Measurements from ENCODE around the gene FRMD5.
A peak's percentile ranks its signal among the peaks of the same experiment; 100 is the strongest.

Gene FRMD5

GRCh38 chr15:44160796-44161195 lies 34.3 kb downstream of the FRMD5 start:
- no peak for DNase-seq (ENCODE audit: low spot score)

GRCh38 chr15:44159492-44159891 lies 35.6 kb downstream of the FRMD5 start:
- no peak for DNase-seq (ENCODE audit: low spot score)

- DNase-seq (ENCODE audit: low spot score), result no peak
Measured at GRCh38 chr15:44158111-44158510, 37.0 kb downstream of the FRMD5 start.

- DNase-seq (ENCODE audit: low spot score), result peak; percentile 53
Measured at GRCh38 chr15:44157679-44158078, 37.4 kb downstream of the FRMD5 start.

GRCh38 chr15:44153352-44153751 lies 41.7 kb downstream of the FRMD5 start:
- no peak for DNase-seq (ENCODE audit: low spot score)

- no peak for DNase-seq (ENCODE audit: low spot score)
Measured at GRCh38 chr15:44149224-44149623, 45.8 kb downstream of the FRMD5 start.

GRCh38 chr15:44148580-44148979 lies 46.5 kb downstream of the FRMD5 start:
- DNase-seq (ENCODE audit: low spot score), result no peak

GRCh38 chr15:44147636-44148035 lies 47.4 kb downstream of the FRMD5 start:
- DNase-seq (ENCODE audit: low spot score), result no peak

GRCh38 chr15:44145495-44145894 lies 49.6 kb downstream of the FRMD5 start:
- DNase-seq (ENCODE audit: low spot score), result no peak

GRCh38 chr15:44144992-44145391 lies 50.1 kb downstream of the FRMD5 start:
- DNase-seq (ENCODE audit: low spot score), result no peak

GRCh38 chr15:44144184-44144583 lies 50.9 kb downstream of the FRMD5 start:
- no peak for DNase-seq (ENCODE audit: low spot score)

GRCh38 chr15:44137750-44138149 lies 57.3 kb downstream of the FRMD5 start:
- no peak for DNase-seq (ENCODE audit: low spot score)

- no peak for DNase-seq (ENCODE audit: low spot score)
Measured at GRCh38 chr15:44136991-44137477, 58.0 kb downstream of the FRMD5 start.

- DNase-seq (ENCODE audit: low spot score), result no peak
Measured at GRCh38 chr15:44132057-44132456, 63.0 kb downstream of the FRMD5 start.

GRCh38 chr15:44130778-44131177 lies 64.3 kb downstream of the FRMD5 start:
- no peak for DNase-seq (ENCODE audit: low spot score)

GRCh38 chr15:44129911-44130310 lies 65.2 kb downstream of the FRMD5 start:
- no peak for DNase-seq (ENCODE audit: low spot score)

- no peak for DNase-seq (ENCODE audit: low spot score)
Measured at GRCh38 chr15:44128443-44128842, 66.6 kb downstream of the FRMD5 start.

GRCh38 chr15:44125879-44126278 lies 69.2 kb downstream of the FRMD5 start:
- no peak for DNase-seq (ENCODE audit: low spot score)

- peak; percentile 73 for DNase-seq (ENCODE audit: low spot score)
Measured at GRCh38 chr15:44102675-44103254, 92.3 kb downstream of the FRMD5 start.

GRCh38 chr15:44101944-44102343 lies 93.1 kb downstream of the FRMD5 start:
- peak; percentile 44 for DNase-seq (ENCODE audit: low spot score)

- no peak for DNase-seq (ENCODE audit: low spot score)
Measured at GRCh38 chr15:44101286-44101685, 93.8 kb downstream of the FRMD5 start.

- no peak for DNase-seq (ENCODE audit: low spot score)
Measured at GRCh38 chr15:44099671-44100070, 95.4 kb downstream of the FRMD5 start.

- DNase-seq (ENCODE audit: low spot score), result no peak
Measured at GRCh38 chr15:44097552-44097951, 97.5 kb downstream of the FRMD5 start.

GRCh38 chr15:44096596-44096995 lies 98.5 kb downstream of the FRMD5 start:
- DNase-seq (ENCODE audit: low spot score), result no peak

All from AG08396 (cell line).